A673 (cell line): ENCODE results near the gene ARSG. TPM values are rescaled to one million over a fixed set of nuclear protein-coding genes. Genes with fewer than 3 reads are reported as not detected.

ENCODE experiments used
- BruUV-seq: library from RNA; stranded (reverse); fragments of 400-500 nt; replicated peaks from 2 replicates; lab custom pipeline; 2021; lab: Mats Ljungman, UMichigan
- CTCF ChIA-PET: fragments of 300-600 bp; sonication (Branson Sonifier 250); formaldehyde crosslinking; loops from one replicate; lab custom pipeline; 2022; ENCODE audit warnings: antibody characterized with exemption; lab: Charles Lee
- POLR2A ChIA-PET: fragments of 300-600 bp; sonication (Branson Sonifier 250); formaldehyde crosslinking; loops from one replicate; lab custom pipeline; 2022; ENCODE audit warnings: antibody characterized with exemption; ENCODE audit not compliant: low non-redundant PET; lab: Charles Lee
- DNase-seq: peaks from one replicate; pipeline ENCODE4 v3.0.0-alpha.2; 2015; ENCODE audit warnings: low spot score
- H3K27ac ChIP-seq: fragments of 200-600 bp; sonication (generic); 2 replicates; pipeline ENCODE4 v1.5.1; 2016; ENCODE audit warnings: mixed run types, low read depth, mild to moderate bottlenecking, mixed read lengths, antibody characterized with exemption, low read length; ENCODE audit not compliant: poor library complexity, severe bottlenecking
- H3K27me3 ChIP-seq: fragments of 200-600 bp; sonication (generic); replicated peaks from 2 replicates; pipeline ENCODE4 v1.6.1; 2017; ENCODE audit warnings: mixed run types, low read depth, mild to moderate bottlenecking, mixed read lengths, antibody characterized with exemption, low read length; ENCODE audit not compliant: insufficient read depth, poor library complexity
- H3K36me3 ChIP-seq: fragments of 200-600 bp; sonication (generic); 2 replicates; pipeline ENCODE4 v1.6.1; 2016; ENCODE audit warnings: mixed run types, mild to moderate bottlenecking, mixed read lengths, antibody characterized with exemption, low read length; ENCODE audit not compliant: insufficient read depth, poor library complexity, severe bottlenecking
- H3K4me1 ChIP-seq: fragments of 200-600 bp; sonication (generic); 2 replicates; pipeline ENCODE4 v1.6.1; 2017; ENCODE audit warnings: mixed run types, mild to moderate bottlenecking, mixed read lengths, antibody characterized with exemption, low read length; ENCODE audit not compliant: insufficient read depth, poor library complexity, severe bottlenecking
- H3K4me3 ChIP-seq: fragments of 200-600 bp; sonication (generic); 2 replicates; pipeline ENCODE4 v1.5.1; 2016; ENCODE audit warnings: low read depth, mixed run types, mild to moderate bottlenecking, mixed read lengths, low read length; ENCODE audit not compliant: poor library complexity, severe bottlenecking
- H3K9me3 ChIP-seq: fragments of 200-600 bp; sonication (generic); 2 replicates; pipeline ENCODE4 v1.6.1; 2016; ENCODE audit warnings: mixed run types, low read depth, mild to moderate bottlenecking, mixed read lengths, antibody characterized with exemption, low read length; ENCODE audit not compliant: poor library complexity, severe bottlenecking
- EZH2 ChIP-seq: fragments of 200-600 bp; sonication (generic); IDR thresholded peaks from 2 replicates; pipeline ENCODE4 v1.6.1; 2017; ENCODE audit warnings: borderline replicate concordance, low read depth, mild to moderate bottlenecking, mixed read lengths, antibody characterized with exemption, low read length; ENCODE audit not compliant: poor library complexity, severe bottlenecking
- intact Hi-C: fragments of 100-400 bp; cut with micrococcal nuclease; formaldehyde crosslinking; loops from one replicate; pipeline ENCODE4 v1.10.0; 2022; ENCODE audit not compliant: unreplicated experiment
- total RNA-seq: library from RNA; stranded (reverse); gene quantifications from 2 replicates; pipeline ENCODE4 v1.2.3, GENCODE V29; 2021
- TF ChIP-seq, protein P1 (sequence below): fragments of 300-800, 200-600 bp; sonication (generic); conservative IDR thresholded peaks from 2 replicates; pipeline ENCODE4 v1.5.1; 2017; ENCODE audit warnings: low read depth, mild to moderate bottlenecking, antibody characterized with exemption, low read length, moderate library complexity, mixed read lengths

Gene ARSG
- total RNA-seq, 1 experiment from 2014 or later, result 1.0 TPM

DNA sequence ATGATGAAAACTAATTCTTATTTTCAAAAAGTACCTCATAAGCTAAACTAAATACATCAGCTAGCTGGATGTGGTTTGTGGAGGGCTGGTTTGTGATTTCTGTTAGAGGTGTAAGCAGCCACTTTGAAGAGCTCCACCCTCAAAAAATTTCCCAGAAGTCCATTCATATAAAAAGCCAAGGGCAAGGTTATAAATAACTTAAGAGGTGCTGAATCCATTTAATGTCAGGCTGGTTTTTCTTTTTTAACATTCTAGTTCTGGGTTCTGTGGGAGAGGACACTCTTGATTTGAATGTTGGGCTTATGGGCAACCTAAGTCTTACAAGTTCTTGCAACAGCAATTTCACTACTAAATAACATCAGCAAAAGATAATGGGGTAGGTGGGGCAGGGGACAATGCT, 169.4 kb downstream of the ARSG start:
- H3K4me1 ChIP-seq, result peaks cover 13% of the 10 kb centered on the region
- H3K27ac ChIP-seq, result no peak overlapping the region
- no peak for TF ChIP-seq EZH2
- TF ChIP-seq, protein P1, sequence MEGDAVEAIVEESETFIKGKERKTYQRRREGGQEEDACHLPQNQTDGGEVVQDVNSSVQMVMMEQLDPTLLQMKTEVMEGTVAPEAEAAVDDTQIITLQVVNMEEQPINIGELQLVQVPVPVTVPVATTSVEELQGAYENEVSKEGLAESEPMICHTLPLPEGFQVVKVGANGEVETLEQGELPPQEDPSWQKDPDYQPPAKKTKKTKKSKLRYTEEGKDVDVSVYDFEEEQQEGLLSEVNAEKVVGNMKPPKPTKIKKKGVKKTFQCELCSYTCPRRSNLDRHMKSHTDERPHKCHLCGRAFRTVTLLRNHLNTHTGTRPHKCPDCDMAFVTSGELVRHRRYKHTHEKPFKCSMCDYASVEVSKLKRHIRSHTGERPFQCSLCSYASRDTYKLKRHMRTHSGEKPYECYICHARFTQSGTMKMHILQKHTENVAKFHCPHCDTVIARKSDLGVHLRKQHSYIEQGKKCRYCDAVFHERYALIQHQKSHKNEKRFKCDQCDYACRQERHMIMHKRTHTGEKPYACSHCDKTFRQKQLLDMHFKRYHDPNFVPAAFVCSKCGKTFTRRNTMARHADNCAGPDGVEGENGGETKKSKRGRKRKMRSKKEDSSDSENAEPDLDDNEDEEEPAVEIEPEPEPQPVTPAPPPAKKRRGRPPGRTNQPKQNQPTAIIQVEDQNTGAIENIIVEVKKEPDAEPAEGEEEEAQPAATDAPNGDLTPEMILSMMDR, result no peak
- BruUV-seq, result no TSS peak
- ChIA-PET POLR2A (no interaction called here), CTCF (no interaction called here)
- DNase-seq, result no peak
- peaks cover 14% of the 10 kb centered on the region for H3K27me3 ChIP-seq
- intact Hi-C loops, result loop anchor here (5.0 kb wide), 1 partner anchor 498 kb away; no protein-coding TSS in a partner anchor
- H3K36me3 ChIP-seq, result no peaks in the 10 kb centered on the region
- H3K9me3 ChIP-seq, result no peaks in the 10 kb centered on the region
- no peak overlapping the region for H3K4me3 ChIP-seq

DNA sequence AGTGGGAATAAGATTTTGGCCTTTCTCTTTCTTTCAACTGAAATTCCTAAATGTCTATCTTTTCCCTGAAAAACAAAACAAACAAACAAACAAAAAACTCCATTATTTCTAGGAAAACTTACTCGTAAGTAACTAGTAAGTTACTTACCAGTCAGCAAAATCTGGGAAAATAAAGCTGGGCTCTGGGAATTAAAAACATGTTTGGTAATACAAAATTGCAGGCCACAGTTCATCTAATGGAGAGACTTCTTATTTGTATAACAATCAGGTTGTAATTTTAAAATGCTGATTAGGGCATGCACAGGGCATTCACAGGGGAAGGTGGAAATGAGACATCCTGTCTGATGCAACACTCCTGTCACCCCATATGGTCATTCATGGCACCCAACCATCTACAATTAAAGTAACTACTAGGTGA, 169.8 kb downstream of the ARSG start:
- DNase-seq, result no peak
- TF ChIP-seq, protein P1, result no peak
- no peak for TF ChIP-seq EZH2
- Histone ChIP-seq H3K27ac (no peak overlapping the region), H3K4me1 (peaks cover 12% of the 10 kb centered on the region), H3K36me3 (no peaks in the 10 kb centered on the region), H3K4me3 (no peak overlapping the region), H3K27me3 (peaks cover 14% of the 10 kb centered on the region), H3K9me3 (no peaks in the 10 kb centered on the region)
- intact Hi-C loops, result loop anchor here (5.0 kb wide), 1 partner anchor 499 kb away; no protein-coding TSS in a partner anchor
- POLR2A ChIA-PET, result no interaction called here
- no TSS peak for BruUV-seq
- CTCF ChIA-PET, result no interaction called here

DNA sequence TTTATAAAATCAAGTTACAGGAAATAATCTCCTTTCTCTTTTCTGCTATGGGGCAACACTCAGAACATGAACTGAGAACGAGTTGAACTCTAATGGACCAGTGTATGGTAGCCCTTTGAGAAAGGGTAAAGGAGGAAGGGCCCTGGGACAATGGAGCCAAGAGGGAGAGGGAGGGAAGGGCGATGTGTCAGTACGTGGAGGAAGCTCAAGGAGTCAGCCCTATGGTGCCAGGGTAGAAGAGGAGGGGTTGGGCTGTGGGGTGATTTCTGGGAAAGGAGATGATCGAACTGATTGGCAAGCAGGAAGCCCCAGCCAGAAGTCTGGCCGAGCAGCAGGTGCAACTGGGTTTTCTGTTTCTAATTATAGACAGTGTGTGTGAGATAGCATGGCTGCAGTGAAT, 170.3 kb downstream of the ARSG start:
- Histone ChIP-seq H3K4me3 (no peak overlapping the region), H3K36me3 (no peaks in the 10 kb centered on the region), H3K9me3 (no peaks in the 10 kb centered on the region), H3K27me3 (peaks cover 14% of the 10 kb centered on the region), H3K27ac (no peak overlapping the region), H3K4me1 (peaks cover 7% of the 10 kb centered on the region)
- TF ChIP-seq EZH2, result no peak
- TF ChIP-seq, protein P1, result no peak
- no TSS peak for BruUV-seq
- no peak for DNase-seq
- ChIA-PET CTCF (interaction anchor here (0.5 kb wide), 1 partner anchor 472 kb away, joined by 12 read pairs; no protein-coding TSS in a partner anchor), POLR2A (no interaction called here)
- intact Hi-C loops, result loop anchor here (5.0 kb wide), 1 partner anchor 499 kb away; no protein-coding TSS in a partner anchor
